Raji (cell line): Measurements from ENCODE around the gene CCDC177.

Experiments
- POLR2A ChIP-seq: IDR thresholded peaks from 2 replicates; pipeline ENCODE4 v1.6.1; 2011; ENCODE audit warnings: low read depth, low read length, control low read depth; ENCODE audit not compliant: insufficient read depth

CCDC177 gene

GRCh38 chr14:69548566-69548965 lies 26.1 kb downstream of the CCDC177 start:
- no peak for TF ChIP-seq POLR2A

- no peak for TF ChIP-seq POLR2A
Observed at GRCh38 chr14:69547701-69548348, 26.8 kb downstream of the CCDC177 start.

GRCh38 chr14:69543341-69544115 lies 31.1 kb downstream of the CCDC177 start:
- no peak for TF ChIP-seq POLR2A

- no peak for TF ChIP-seq POLR2A
Observed at GRCh38 chr14:69542311-69542710, 32.4 kb downstream of the CCDC177 start.

- no peak for TF ChIP-seq POLR2A
Observed at GRCh38 chr14:69540654-69541335, 33.9 kb downstream of the CCDC177 start.

GRCh38 chr14:69539631-69540410 lies 34.9 kb downstream of the CCDC177 start:
- TF ChIP-seq POLR2A, result no peak

GRCh38 chr14:69538766-69539165 lies 35.9 kb downstream of the CCDC177 start:
- no peak for TF ChIP-seq POLR2A

- TF ChIP-seq POLR2A, result no peak
Observed at GRCh38 chr14:69537900-69538299, 36.8 kb downstream of the CCDC177 start.

GRCh38 chr14:69536971-69537370 lies 37.7 kb downstream of the CCDC177 start:
- no peak for TF ChIP-seq POLR2A

GRCh38 chr14:69535230-69535848 lies 39.3 kb downstream of the CCDC177 start:
- no peak for TF ChIP-seq POLR2A

- TF ChIP-seq POLR2A, result no peak
Observed at GRCh38 chr14:69532561-69533340, 41.9 kb downstream of the CCDC177 start.

- no peak for TF ChIP-seq POLR2A
Observed at GRCh38 chr14:69531135-69531534, 43.5 kb downstream of the CCDC177 start.

GRCh38 chr14:69530095-69530494 lies 44.6 kb downstream of the CCDC177 start:
- no peak for TF ChIP-seq POLR2A

- no peak for TF ChIP-seq POLR2A
Observed at GRCh38 chr14:69529563-69529962, 45.1 kb downstream of the CCDC177 start.
